Measurements from ENCODE around the gene ARHGAP24.

GRCh38 chr4:85686398-85686797 lies 211.4 kb downstream of the ARHGAP24 start:
- TF ChIP-seq, protein P1, sequence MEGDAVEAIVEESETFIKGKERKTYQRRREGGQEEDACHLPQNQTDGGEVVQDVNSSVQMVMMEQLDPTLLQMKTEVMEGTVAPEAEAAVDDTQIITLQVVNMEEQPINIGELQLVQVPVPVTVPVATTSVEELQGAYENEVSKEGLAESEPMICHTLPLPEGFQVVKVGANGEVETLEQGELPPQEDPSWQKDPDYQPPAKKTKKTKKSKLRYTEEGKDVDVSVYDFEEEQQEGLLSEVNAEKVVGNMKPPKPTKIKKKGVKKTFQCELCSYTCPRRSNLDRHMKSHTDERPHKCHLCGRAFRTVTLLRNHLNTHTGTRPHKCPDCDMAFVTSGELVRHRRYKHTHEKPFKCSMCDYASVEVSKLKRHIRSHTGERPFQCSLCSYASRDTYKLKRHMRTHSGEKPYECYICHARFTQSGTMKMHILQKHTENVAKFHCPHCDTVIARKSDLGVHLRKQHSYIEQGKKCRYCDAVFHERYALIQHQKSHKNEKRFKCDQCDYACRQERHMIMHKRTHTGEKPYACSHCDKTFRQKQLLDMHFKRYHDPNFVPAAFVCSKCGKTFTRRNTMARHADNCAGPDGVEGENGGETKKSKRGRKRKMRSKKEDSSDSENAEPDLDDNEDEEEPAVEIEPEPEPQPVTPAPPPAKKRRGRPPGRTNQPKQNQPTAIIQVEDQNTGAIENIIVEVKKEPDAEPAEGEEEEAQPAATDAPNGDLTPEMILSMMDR (IDR thresholded peaks at IDR 0.05): no peak
- no peak for TF ChIP-seq POLR2A (IDR thresholded peaks at IDR 0.05)
